Measurements from ENCODE around the gene IL17C.

Gene IL17C

GRCh38 chr16:88651989-88652761, 13.8 kb downstream of the IL17C start:
- Histone ChIP-seq H3K4me3 (ENCODE audit: insufficient read depth, low read depth, low read length) (no peak overlapping the region), H3K27ac (ENCODE audit: insufficient read depth, low read depth, low read length, poor library complexity, severe bottlenecking) (no peak overlapping the region), H3K4me1 (ENCODE audit: control insufficient read depth, insufficient read depth, low read length) (peaks cover 14% of the 10 kb centered on the region), H3K36me3 (ENCODE audit: control insufficient read depth, insufficient read depth, low read length) (peaks cover 5% of the 10 kb centered on the region), H3K27me3 (ENCODE audit: control insufficient read depth, insufficient read depth, low read length, poor library complexity, severe bottlenecking) (no peaks in the 10 kb centered on the region), H3K9me3 (ENCODE audit: control insufficient read depth, low read length) (no peaks in the 10 kb centered on the region)
- WGBS, 2 experiments = 91 to 93% methylated on average over 29 of the region's 29 CpGs

GRCh38 chr16:88652762-88653063, 14.3 kb downstream of the IL17C start:
- Histone ChIP-seq H3K27ac (ENCODE audit: insufficient read depth, low read depth, low read length, poor library complexity, severe bottlenecking) (no peak overlapping the region), H3K4me3 (ENCODE audit: insufficient read depth, low read depth, low read length) (no peak overlapping the region), H3K27me3 (ENCODE audit: control insufficient read depth, insufficient read depth, low read length, poor library complexity, severe bottlenecking) (no peaks in the 10 kb centered on the region), H3K9me3 (ENCODE audit: control insufficient read depth, low read length) (no peaks in the 10 kb centered on the region), H3K36me3 (ENCODE audit: control insufficient read depth, insufficient read depth, low read length) (peaks cover 5% of the 10 kb centered on the region), H3K4me1 (ENCODE audit: control insufficient read depth, insufficient read depth, low read length) (peaks cover 14% of the 10 kb centered on the region)
- WGBS, 2 experiments = 94 to 97% methylated on average over 8 of the region's 8 CpGs

GRCh38 chr16:88653101-88653500, 14.7 kb downstream of the IL17C start:
- no peak overlapping the region for H3K27ac ChIP-seq (ENCODE audit: insufficient read depth, low read depth, low read length, poor library complexity, severe bottlenecking)
- H3K9me3 ChIP-seq (ENCODE audit: control insufficient read depth, low read length) = no peaks in the 10 kb centered on the region
- peaks cover 5% of the 10 kb centered on the region for H3K36me3 ChIP-seq (ENCODE audit: control insufficient read depth, insufficient read depth, low read length)
- H3K4me3 ChIP-seq (ENCODE audit: insufficient read depth, low read depth, low read length) = no peak overlapping the region
- 95% methylated on average over 13 of the region's 13 CpGs for WGBS, 2 experiments
- no peaks in the 10 kb centered on the region for H3K27me3 ChIP-seq (ENCODE audit: control insufficient read depth, insufficient read depth, low read length, poor library complexity, severe bottlenecking)
- peaks cover 14% of the 10 kb centered on the region for H3K4me1 ChIP-seq (ENCODE audit: control insufficient read depth, insufficient read depth, low read length)

GRCh38 chr16:88653596-88654362, 15.4 kb downstream of the IL17C start:
- H3K36me3 ChIP-seq (ENCODE audit: control insufficient read depth, insufficient read depth, low read length) = peaks cover 5% of the 10 kb centered on the region
- no peak overlapping the region for H3K4me3 ChIP-seq (ENCODE audit: insufficient read depth, low read depth, low read length)
- 92 to 93% methylated on average over 32 of the region's 32 CpGs for WGBS, 2 experiments

GRCh38 chr16:88654363-88655052, 16.1 kb downstream of the IL17C start:
- Histone ChIP-seq H3K4me3 (ENCODE audit: insufficient read depth, low read depth, low read length) (no peak overlapping the region), H3K27ac (ENCODE audit: insufficient read depth, low read depth, low read length, poor library complexity, severe bottlenecking) (no peak overlapping the region), H3K4me1 (ENCODE audit: control insufficient read depth, insufficient read depth, low read length) (peaks cover 12% of the 10 kb centered on the region), H3K27me3 (ENCODE audit: control insufficient read depth, insufficient read depth, low read length, poor library complexity, severe bottlenecking) (no peaks in the 10 kb centered on the region), H3K9me3 (ENCODE audit: control insufficient read depth, low read length) (no peaks in the 10 kb centered on the region), H3K36me3 (ENCODE audit: control insufficient read depth, insufficient read depth, low read length) (peaks cover 5% of the 10 kb centered on the region)
- WGBS, 2 experiments = 93 to 95% methylated on average over 28 of the region's 28 CpGs

More at GRCh38 chr16:88653596-88654362, 15.4 kb downstream of the IL17C start:
- H3K27me3 ChIP-seq (ENCODE audit: control insufficient read depth, insufficient read depth, low read length, poor library complexity, severe bottlenecking) = no peaks in the 10 kb centered on the region
- H3K4me1 ChIP-seq (ENCODE audit: control insufficient read depth, insufficient read depth, low read length) = peaks cover 14% of the 10 kb centered on the region
- no peak overlapping the region for H3K27ac ChIP-seq (ENCODE audit: insufficient read depth, low read depth, low read length, poor library complexity, severe bottlenecking)
- H3K9me3 ChIP-seq (ENCODE audit: control insufficient read depth, low read length) = no peaks in the 10 kb centered on the region

GRCh38 chr16:88655053-88655732, 16.8 kb downstream of the IL17C start:
- Histone ChIP-seq H3K4me3 (ENCODE audit: insufficient read depth, low read depth, low read length) (no peak overlapping the region), H3K4me1 (ENCODE audit: control insufficient read depth, insufficient read depth, low read length) (peaks cover 7% of the 10 kb centered on the region), H3K27ac (ENCODE audit: insufficient read depth, low read depth, low read length, poor library complexity, severe bottlenecking) (no peak overlapping the region), H3K9me3 (ENCODE audit: control insufficient read depth, low read length) (no peaks in the 10 kb centered on the region), H3K27me3 (ENCODE audit: control insufficient read depth, insufficient read depth, low read length, poor library complexity, severe bottlenecking) (no peaks in the 10 kb centered on the region), H3K36me3 (ENCODE audit: control insufficient read depth, insufficient read depth, low read length) (peaks cover 5% of the 10 kb centered on the region)
- WGBS, 2 experiments = 94 to 95% methylated on average over 50 of the region's 50 CpGs

GRCh38 chr16:88655733-88656281, 17.4 kb downstream of the IL17C start:
- Histone ChIP-seq H3K4me3 (ENCODE audit: insufficient read depth, low read depth, low read length) (no peak overlapping the region), H3K27me3 (ENCODE audit: control insufficient read depth, insufficient read depth, low read length, poor library complexity, severe bottlenecking) (no peaks in the 10 kb centered on the region), H3K9me3 (ENCODE audit: control insufficient read depth, low read length) (no peaks in the 10 kb centered on the region), H3K4me1 (ENCODE audit: control insufficient read depth, insufficient read depth, low read length) (peaks cover 7% of the 10 kb centered on the region), H3K27ac (ENCODE audit: insufficient read depth, low read depth, low read length, poor library complexity, severe bottlenecking) (no peak overlapping the region), H3K36me3 (ENCODE audit: control insufficient read depth, insufficient read depth, low read length) (peaks cover 5% of the 10 kb centered on the region)
- 93% methylated on average over 29 of the region's 29 CpGs for WGBS, 2 experiments

GRCh38 chr16:88656291-88656980, 18.1 kb downstream of the IL17C start:
- no peaks in the 10 kb centered on the region for H3K9me3 ChIP-seq (ENCODE audit: control insufficient read depth, low read length)
- no peak overlapping the region for H3K4me3 ChIP-seq (ENCODE audit: insufficient read depth, low read depth, low read length)
- H3K4me1 ChIP-seq (ENCODE audit: control insufficient read depth, insufficient read depth, low read length) = peaks cover 2% of the 10 kb centered on the region
- 89% methylated on average over 25 of the region's 25 CpGs for WGBS, 2 experiments
- no peaks in the 10 kb centered on the region for H3K27me3 ChIP-seq (ENCODE audit: control insufficient read depth, insufficient read depth, low read length, poor library complexity, severe bottlenecking)
- peaks cover 5% of the 10 kb centered on the region for H3K36me3 ChIP-seq (ENCODE audit: control insufficient read depth, insufficient read depth, low read length)
- no peak overlapping the region for H3K27ac ChIP-seq (ENCODE audit: insufficient read depth, low read depth, low read length, poor library complexity, severe bottlenecking)

- WGBS, 2 experiments = 95% methylated on average over 19 of the region's 19 CpGs
- Histone ChIP-seq H3K36me3 (ENCODE audit: control insufficient read depth, insufficient read depth, low read length) (peaks cover 5% of the 10 kb centered on the region), H3K27me3 (ENCODE audit: control insufficient read depth, insufficient read depth, low read length, poor library complexity, severe bottlenecking) (no peaks in the 10 kb centered on the region), H3K4me3 (ENCODE audit: insufficient read depth, low read depth, low read length) (no peak overlapping the region), H3K27ac (ENCODE audit: insufficient read depth, low read depth, low read length, poor library complexity, severe bottlenecking) (no peak overlapping the region), H3K9me3 (ENCODE audit: control insufficient read depth, low read length) (no peaks in the 10 kb centered on the region), H3K4me1 (ENCODE audit: control insufficient read depth, insufficient read depth, low read length) (no peaks in the 10 kb centered on the region)
Observed at GRCh38 chr16:88657371-88657770, 19.0 kb downstream of the IL17C start.

All from ectodermal cell (in vitro differentiated cells).